Measurements from ENCODE around the gene KCNH3. TPM values are rescaled to one million over a fixed set of nuclear protein-coding genes. Genes with fewer than 3 reads are reported as not detected.

KCNH3 gene
- polyA plus RNA-seq, 1 donor from 2014 or later: 0.63 TPM

- TF ChIP-seq RAD21 (conservative IDR thresholded peaks at IDR 0.05) (no peak), SMC3 (conservative IDR thresholded peaks at IDR 0.05; ENCODE audit: poor library complexity) (no peak), POLR2AphosphoS5 (IDR thresholded peaks at IDR 0.05) (no peak), TAF1 (IDR thresholded peaks at IDR 0.05; ENCODE audit: low read depth) (no peak), EP300 (conservative IDR thresholded peaks at IDR 0.05; ENCODE audit: poor library complexity, severe bottlenecking) (no peak), MXI1 (conservative IDR thresholded peaks at IDR 0.05; ENCODE audit: poor library complexity, severe bottlenecking) (no peak)
- TF ChIP-seq, protein P1, sequence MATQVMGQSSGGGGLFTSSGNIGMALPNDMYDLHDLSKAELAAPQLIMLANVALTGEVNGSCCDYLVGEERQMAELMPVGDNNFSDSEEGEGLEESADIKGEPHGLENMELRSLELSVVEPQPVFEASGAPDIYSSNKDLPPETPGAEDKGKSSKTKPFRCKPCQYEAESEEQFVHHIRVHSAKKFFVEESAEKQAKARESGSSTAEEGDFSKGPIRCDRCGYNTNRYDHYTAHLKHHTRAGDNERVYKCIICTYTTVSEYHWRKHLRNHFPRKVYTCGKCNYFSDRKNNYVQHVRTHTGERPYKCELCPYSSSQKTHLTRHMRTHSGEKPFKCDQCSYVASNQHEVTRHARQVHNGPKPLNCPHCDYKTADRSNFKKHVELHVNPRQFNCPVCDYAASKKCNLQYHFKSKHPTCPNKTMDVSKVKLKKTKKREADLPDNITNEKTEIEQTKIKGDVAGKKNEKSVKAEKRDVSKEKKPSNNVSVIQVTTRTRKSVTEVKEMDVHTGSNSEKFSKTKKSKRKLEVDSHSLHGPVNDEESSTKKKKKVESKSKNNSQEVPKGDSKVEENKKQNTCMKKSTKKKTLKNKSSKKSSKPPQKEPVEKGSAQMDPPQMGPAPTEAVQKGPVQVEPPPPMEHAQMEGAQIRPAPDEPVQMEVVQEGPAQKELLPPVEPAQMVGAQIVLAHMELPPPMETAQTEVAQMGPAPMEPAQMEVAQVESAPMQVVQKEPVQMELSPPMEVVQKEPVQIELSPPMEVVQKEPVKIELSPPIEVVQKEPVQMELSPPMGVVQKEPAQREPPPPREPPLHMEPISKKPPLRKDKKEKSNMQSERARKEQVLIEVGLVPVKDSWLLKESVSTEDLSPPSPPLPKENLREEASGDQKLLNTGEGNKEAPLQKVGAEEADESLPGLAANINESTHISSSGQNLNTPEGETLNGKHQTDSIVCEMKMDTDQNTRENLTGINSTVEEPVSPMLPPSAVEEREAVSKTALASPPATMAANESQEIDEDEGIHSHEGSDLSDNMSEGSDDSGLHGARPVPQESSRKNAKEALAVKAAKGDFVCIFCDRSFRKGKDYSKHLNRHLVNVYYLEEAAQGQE (IDR thresholded peaks at IDR 0.05; ENCODE audit: borderline replicate concordance): no peak
- Histone ChIP-seq H3K27ac (ENCODE audit: low read length) (no peak overlapping the region), H2AFZ (ENCODE audit: low read depth, low read length) (no peak overlapping the region), H3K4me3 (ENCODE audit: low read length) (no peak overlapping the region), H3K4me2 (ENCODE audit: low read length) (no peak overlapping the region), H3K9me2 (ENCODE audit: insufficient read depth, low read length) (no peaks in the 10 kb centered on the region), H3K27me3 (ENCODE audit: insufficient read depth, low read depth, low read length) (no peaks in the 10 kb centered on the region), H4K20me1 (ENCODE audit: insufficient read depth) (no peaks in the 10 kb centered on the region), H3K36me3 (ENCODE audit: insufficient read depth, low read length) (no peaks in the 10 kb centered on the region), H3F3A (ENCODE audit: insufficient read depth, low read length, poor library complexity, severe bottlenecking) (no peaks in the 10 kb centered on the region), H3K9ac (ENCODE audit: low read length) (no peak overlapping the region), H3K79me2 (replicated peaks; ENCODE audit: insufficient read depth, low read length) (no peaks in the 10 kb centered on the region), H3K9me3 (ENCODE audit: low read length) (no peaks in the 10 kb centered on the region)
Observed at GRCh38 chr12:49598527-49598926, 59.7 kb downstream of the KCNH3 start.

DNA sequence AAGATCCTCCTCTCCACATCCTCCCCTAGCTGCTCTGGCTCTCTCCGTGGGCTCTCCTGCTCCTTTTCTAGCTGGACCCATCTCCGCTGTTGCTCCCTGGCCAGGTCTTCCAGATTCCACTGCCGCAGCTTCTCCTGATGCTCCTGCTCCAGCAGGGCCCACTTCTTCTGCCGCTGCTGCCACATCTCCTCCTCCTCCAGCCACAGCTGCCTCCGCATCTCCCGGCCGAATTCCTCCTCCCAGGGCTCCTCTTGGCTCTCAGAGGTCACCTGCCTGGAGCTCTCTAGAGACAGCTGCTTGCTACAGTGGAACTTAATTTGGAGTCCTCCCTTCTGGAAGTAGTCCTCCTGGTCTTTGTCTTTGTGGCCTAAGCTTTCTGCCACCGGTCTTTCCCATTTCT, 61.1 kb downstream of the KCNH3 start:
- TF ChIP-seq EZH2 (IDR thresholded peaks at IDR 0.05; ENCODE audit: borderline replicate concordance, insufficient read depth, low read length, poor library complexity, severe bottlenecking) (no peak), EP300 (conservative IDR thresholded peaks at IDR 0.05; ENCODE audit: poor library complexity, severe bottlenecking) (no peak), RAD21 (conservative IDR thresholded peaks at IDR 0.05) (no peak), MXI1 (conservative IDR thresholded peaks at IDR 0.05; ENCODE audit: poor library complexity, severe bottlenecking) (no peak), POLR2AphosphoS5 (IDR thresholded peaks at IDR 0.05) (no peak), SMC3 (conservative IDR thresholded peaks at IDR 0.05; ENCODE audit: poor library complexity) (no peak), TAF1 (IDR thresholded peaks at IDR 0.05; ENCODE audit: low read depth) (no peak)
- TF ChIP-seq, protein P2, sequence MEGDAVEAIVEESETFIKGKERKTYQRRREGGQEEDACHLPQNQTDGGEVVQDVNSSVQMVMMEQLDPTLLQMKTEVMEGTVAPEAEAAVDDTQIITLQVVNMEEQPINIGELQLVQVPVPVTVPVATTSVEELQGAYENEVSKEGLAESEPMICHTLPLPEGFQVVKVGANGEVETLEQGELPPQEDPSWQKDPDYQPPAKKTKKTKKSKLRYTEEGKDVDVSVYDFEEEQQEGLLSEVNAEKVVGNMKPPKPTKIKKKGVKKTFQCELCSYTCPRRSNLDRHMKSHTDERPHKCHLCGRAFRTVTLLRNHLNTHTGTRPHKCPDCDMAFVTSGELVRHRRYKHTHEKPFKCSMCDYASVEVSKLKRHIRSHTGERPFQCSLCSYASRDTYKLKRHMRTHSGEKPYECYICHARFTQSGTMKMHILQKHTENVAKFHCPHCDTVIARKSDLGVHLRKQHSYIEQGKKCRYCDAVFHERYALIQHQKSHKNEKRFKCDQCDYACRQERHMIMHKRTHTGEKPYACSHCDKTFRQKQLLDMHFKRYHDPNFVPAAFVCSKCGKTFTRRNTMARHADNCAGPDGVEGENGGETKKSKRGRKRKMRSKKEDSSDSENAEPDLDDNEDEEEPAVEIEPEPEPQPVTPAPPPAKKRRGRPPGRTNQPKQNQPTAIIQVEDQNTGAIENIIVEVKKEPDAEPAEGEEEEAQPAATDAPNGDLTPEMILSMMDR (IDR thresholded peaks at IDR 0.05; ENCODE audit: poor library complexity, severe bottlenecking): no peak
- TF ChIP-seq, protein P1 (IDR thresholded peaks at IDR 0.05; ENCODE audit: borderline replicate concordance): no peak
- H3K9me3 ChIP-seq (ENCODE audit: low read length): no peaks in the 10 kb centered on the region
- no peak overlapping the region for H3K4me2 ChIP-seq (ENCODE audit: low read length)
- no peaks in the 10 kb centered on the region for H3K9me2 ChIP-seq (ENCODE audit: insufficient read depth, low read length)
- H3K79me2 ChIP-seq (replicated peaks; ENCODE audit: insufficient read depth, low read length): no peaks in the 10 kb centered on the region
- H4K20me1 ChIP-seq (ENCODE audit: insufficient read depth): no peaks in the 10 kb centered on the region
- H3F3A ChIP-seq (ENCODE audit: insufficient read depth, low read length, poor library complexity, severe bottlenecking): no peaks in the 10 kb centered on the region
- no peak overlapping the region for H3K4me3 ChIP-seq (ENCODE audit: low read length)
- no peak overlapping the region for H3K9ac ChIP-seq (ENCODE audit: low read length)
- no peaks in the 10 kb centered on the region for H3K27me3 ChIP-seq (ENCODE audit: insufficient read depth, low read depth, low read length)
- no peak overlapping the region for H2AFZ ChIP-seq (ENCODE audit: low read depth, low read length)
- no peaks in the 10 kb centered on the region for H3K36me3 ChIP-seq (ENCODE audit: insufficient read depth, low read length)
- H3K27ac ChIP-seq (ENCODE audit: low read length): no peak overlapping the region
